Left colon (tissue), 2 donors: ENCODE data around the gene ACTN1. TPM values are rescaled to one million over a fixed set of nuclear protein-coding genes. Genes with fewer than 3 reads are reported as not detected.
"Not testable (repeated sequence)": the region's sequence is repeated elsewhere in the genome, so short reads cannot be mapped to it uniquely, and the experiment has no call there.

Source experiments
- ATAC-seq: fragments of 200-7000 bp; cut with Tn5 transposase; one replicate; pipeline ENCODE4 v1.9.1; 2020; ENCODE audit warnings: mild to moderate bottlenecking, moderate library complexity
- DNase-seq, 2 donors: peaks; one replicate each; pipeline ENCODE4 v3.0.0-alpha.2; 2020
- intact Hi-C, 2 donors: fragments of 100-400 bp; cut with DNase I in 1 of 2; cut with micrococcal nuclease in 1 of 2; formaldehyde crosslinking; loops; one replicate each; pipeline versions ENCODE4 v1.11.2 to v1.14.0; 2022; cut with DNase I, micrococcal nuclease
- total RNA-seq, 2 donors: library from RNA; stranded (reverse); fragmentation: NEBNext Ultra II Directional; extraction: Animal tissue kit (Norgen Biotek cat#: 25700); gene quantifications; one replicate each; pipeline ENCODE4 v1.2.1, GENCODE V29; 2021
- donor health status: DM: no; HTN: no; CAD: no.
- donor health status: DM: yes; HTN: yes; CAD: no.

The ACTN1 gene
- total RNA-seq, 2 donors from 2014 or later, result 89.9 to 132 TPM

DNA sequence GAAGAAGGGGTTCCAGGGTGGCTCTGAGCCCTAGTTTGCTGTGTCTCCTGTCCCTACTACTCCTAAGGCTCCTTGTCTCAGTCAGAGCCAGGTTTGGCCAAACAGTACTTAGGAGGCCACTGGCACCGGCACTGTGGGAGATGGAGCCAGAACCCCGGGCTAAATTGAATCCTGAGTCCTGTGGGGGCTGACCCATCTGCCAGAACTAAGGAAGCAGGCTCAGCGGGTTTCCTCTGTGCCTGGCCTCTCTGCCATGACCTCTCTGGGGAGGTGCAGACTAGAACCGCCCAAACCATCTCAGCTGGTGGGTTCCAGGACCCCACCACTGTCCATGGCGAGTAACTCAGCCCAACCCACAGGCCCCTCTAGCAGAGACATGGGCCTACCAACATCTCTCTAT is 5.5 kb downstream of the ACTN1 start:
- DNase-seq (no peak), ATAC-seq (no peak)
- intact Hi-C loops, result loop anchor here in 1 of 2 donors (10.0 kb wide), 1 partner anchor 49 kb away; no protein-coding TSS in a partner anchor

DNA sequence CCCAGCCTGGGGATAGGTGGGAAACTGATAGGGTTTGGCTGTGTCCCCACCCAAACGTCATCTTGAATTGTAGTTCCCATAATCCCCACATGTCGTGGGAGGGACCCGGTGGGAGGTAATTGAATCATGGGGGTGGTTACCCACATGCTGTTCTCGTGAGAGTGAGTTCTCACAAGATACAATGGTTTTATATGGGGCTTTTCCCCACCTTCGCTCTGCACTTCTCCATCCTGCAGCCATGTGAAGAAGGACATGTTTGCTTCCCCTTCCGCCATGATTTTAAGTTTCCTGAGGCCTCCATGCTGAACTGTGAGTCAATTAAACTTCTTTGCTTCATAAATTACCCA is 5.9 kb downstream of the ACTN1 start:
- ATAC-seq, DNase-seq: not testable (repeated sequence)
- intact Hi-C loops, result loop anchor here in 1 of 2 donors (10.0 kb wide), 1 partner anchor 48 kb away; no protein-coding TSS in a partner anchor

DNA sequence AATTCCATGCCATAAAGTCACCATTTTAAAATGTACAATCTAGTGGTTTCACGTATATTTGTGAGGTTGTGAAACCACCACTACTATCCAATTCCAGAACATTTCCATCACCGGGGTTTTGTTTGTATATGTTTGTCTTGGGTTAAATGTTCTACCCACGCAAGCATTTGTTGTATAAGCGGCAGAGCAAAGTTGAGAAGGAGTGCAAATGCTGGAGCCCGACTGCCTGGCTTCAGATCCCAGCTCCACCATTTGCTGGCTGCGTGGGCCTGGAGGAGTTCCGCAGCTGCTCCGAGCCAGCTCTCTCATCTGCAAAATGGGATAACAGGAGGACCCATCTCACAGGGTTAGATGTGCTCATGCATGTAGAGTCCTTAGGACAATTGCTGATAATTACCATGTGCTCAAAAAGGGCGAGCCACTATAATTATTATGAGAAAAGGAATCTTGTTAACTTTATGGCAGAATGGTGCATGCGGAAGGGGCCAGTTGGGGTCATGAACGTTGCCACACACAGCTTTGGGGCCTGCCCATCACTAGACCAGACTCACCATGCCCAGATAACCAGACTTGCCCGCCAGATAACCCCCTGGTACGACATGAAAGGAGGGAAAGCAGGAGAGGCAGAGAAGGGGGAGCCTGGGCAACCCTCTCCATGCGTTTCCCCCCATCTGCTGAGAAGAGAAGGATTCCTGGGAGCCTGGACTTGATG is 6.4 kb downstream of the ACTN1 start:
- ATAC-seq, result no peak
- intact Hi-C loops, result loop anchor here in 1 of 2 donors (10.0 kb wide), 1 partner anchor 48 kb away; no protein-coding TSS in a partner anchor
- DNase-seq, result no peak

DNA sequence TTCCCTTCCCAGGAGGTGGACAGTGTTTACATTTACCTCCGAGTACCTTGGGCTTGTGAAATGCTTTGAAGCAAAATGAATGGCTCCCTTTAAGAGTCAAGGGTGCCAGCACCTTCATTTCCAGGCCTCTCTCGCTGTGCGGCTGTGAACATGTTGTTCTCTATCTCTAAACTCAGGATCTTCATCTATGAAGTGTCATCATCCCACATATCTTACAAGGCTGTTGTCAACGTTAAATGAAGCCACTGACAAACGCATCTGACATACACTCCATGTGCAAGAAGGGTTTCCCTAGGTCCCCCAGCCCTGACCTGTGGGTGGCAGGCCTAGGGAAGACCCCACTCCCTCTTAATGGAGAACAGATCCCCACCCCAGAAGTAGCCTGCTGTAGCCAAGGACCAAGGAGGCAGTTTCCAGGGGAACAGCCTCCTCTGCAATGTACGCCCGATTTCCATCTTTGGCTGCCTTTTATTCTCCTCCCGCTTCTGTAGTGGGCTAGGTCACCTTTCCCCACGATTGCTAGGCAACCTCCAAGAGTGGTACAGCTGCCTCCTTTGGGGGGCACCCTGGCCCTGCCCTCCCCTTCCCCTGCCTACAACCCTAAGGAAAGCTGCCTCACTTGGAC is 7.6 kb downstream of the ACTN1 start:
- ATAC-seq, result no peak
- DNase-seq, result no peak
- intact Hi-C loops, result loop anchor here in 1 of 2 donors (10.0 kb wide), 1 partner anchor 47 kb away; no protein-coding TSS in a partner anchor

DNA sequence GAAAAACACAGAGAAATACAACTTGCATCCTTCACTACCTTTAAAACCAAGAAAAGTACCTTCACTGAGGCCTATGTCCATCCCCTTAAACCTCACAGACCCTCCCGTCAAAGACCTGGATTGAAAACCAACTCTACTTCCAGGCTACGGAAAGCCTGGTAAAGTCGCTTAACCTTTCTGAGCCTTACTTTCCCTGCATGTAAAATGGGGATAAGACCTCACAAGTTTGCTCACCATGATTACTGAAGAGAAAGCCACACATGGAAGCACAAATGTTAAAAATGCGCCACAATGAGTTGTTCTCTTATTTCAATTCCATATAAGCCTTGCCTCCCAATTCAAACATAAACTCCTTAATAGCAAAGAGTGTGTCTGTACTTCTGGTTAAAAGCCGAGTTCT is 8.4 kb downstream of the ACTN1 start:
- DNase-seq (no peak), ATAC-seq (no peak)
- intact Hi-C loops, result loop anchor here in 1 of 2 donors (10.0 kb wide), 1 partner anchor 46 kb away; no protein-coding TSS in a partner anchor

DNA sequence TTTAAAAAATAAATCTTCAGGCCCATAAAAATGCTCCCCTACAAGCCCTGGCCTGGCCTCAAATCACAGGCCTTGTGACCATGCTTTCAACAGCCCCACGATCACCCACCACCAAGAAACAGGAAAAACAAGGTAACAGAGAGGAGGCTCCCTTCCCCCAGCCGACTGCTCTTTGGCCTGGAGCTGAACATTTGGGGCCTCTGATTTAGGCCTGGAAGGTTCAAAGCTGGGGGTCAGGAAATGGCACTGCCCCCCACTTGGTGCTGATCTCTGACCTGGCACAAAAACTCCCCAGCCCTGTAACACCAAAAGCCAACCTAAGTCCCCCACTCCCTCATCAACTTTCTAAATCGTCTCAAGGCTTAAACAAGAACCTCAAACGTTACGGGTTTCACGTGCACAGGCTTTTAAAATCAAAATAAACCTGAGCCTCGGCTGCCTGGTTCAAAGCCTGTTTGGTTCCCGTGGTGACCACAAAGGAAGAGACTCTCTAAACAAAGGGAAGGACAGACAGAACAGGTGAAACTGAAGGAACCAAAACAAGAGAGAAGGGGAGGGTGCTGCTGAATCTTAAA is 9.0 kb downstream of the ACTN1 start:
- ATAC-seq (no peak), DNase-seq (no peak)
- intact Hi-C loops, result loop anchor here in 1 of 2 donors (10.0 kb wide), 1 partner anchor 45 kb away; no protein-coding TSS in a partner anchor

DNA sequence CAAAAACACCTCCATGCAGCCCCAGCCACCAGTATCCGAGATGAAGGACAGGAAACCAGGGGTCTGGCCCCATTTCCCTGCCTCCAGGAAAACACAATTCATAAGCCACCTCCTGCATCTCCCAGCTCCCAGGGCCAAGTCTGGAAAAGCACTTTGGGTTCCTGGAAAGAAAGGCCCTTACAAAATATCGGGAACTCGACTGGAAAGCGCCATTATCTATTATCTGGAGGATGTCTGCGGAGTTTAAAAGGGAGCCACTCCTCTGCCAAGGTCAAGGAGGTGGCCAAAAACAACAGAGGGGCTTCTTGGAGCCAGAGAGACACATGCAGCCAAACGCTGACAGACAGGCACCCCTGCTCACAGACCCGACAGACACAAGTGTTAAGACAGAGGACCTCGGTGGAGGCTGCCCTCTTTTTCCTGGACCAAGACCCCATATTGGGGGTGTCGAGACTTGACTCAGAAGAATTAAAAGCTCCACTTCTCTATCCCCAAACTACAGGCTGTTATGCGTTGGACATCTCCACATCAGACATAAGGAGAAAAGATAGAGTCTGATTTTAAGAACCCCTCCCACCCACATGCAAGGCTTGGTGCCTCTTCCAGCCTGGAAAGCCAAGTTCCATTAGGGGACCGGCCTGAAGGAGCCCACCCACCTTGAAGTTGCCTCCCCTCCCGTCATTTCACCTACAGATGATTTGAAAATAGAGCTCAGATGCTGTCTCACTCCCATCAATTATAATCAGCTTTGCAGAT is 9.6 kb downstream of the ACTN1 start:
- DNase-seq (no peak), ATAC-seq (no peak)
- intact Hi-C loops, result loop anchor here in 1 of 2 donors (10.0 kb wide), 1 partner anchor 45 kb away; no protein-coding TSS in a partner anchor

DNA sequence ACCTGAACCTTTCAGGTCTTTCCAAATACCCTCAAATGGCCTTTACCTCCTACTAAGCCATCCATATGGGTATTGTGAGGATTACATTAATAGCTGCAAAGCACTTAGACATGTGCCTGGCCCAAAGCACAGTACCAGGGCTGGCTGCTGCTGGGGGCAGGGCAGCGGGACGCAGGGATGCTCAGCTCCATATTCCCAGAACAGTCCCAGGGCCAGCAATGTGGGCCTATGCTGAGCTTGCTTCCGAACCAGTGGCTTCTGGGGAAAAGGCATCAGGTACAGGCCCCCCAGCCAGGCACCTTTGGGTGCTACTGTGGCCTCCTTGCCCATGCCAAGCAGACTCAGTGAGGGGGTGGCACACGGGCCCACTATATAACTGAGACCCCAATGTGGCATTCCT is 10.4 kb downstream of the ACTN1 start:
- no peak for DNase-seq
- intact Hi-C loops, result no loop called here
- no peak for ATAC-seq

DNA sequence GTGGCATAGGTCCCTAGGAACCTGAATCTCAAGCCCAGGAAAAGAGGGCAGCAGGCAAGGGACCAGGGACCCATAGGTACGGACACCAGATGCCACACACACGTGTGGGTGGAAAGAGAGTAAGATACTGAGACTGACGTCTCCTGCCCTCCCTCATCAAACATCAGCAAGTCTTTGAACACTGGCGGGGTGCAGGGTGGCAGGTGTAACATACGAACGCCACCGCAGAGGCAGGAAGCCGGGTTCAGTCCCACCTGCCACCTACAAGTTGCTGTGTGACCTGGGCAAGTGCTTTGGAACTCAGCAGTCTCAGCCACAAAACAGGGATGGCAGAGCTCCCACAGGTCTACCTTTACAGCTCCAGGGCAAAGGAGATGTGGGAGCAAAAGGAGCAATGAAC is 11.1 kb downstream of the ACTN1 start:
- ATAC-seq, result no peak
- intact Hi-C loops, result no loop called here
- DNase-seq, result no peak

DNA sequence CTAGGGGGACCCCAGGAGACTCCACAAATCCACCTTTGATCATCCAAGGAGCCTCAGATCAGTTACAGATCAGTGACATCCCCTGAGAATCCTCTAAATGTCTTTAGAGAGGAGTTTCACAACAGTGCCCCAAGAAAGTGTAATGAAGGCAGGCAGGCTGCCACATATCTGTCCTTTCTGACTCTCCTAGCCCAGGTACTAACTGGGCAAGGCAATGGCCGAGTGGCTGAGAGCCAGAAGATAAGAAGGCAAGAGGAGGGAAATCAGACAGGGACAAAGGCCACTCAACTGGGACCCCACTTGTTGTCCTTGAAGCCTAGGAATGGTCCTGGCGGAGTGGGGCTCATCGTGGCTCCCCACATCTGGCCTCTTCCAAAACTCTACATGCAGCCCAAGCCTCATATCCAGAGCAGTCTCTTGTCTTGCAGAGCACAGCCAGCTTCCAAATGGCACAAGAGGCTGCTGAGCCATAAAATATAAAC is 11.6 kb downstream of the ACTN1 start:
- intact Hi-C loops, result no loop called here
- DNase-seq (no peak), ATAC-seq (no peak)

DNA sequence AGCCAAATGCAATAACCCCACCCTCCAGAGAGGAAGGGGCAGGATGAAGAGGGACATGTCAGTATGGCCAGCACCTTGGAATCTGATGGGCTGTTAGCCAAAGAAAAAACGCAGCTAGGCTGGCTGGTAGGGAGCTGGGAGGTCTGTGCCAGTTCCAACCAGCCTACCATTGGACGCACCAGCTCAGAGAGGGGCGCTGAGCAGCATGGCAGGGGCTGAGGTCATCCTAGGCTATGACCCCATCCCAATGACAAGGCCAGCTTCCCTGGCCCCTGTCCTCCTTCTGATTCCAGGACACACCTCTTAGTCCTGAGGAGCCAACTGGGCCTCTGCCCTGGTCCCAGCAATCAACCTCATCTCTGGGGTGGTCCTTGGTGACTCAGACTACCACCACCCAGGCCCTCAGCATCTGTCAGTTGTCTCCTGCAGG is 12.2 kb downstream of the ACTN1 start:
- DNase-seq (no peak), ATAC-seq (no peak)
- intact Hi-C loops, result no loop called here

DNA sequence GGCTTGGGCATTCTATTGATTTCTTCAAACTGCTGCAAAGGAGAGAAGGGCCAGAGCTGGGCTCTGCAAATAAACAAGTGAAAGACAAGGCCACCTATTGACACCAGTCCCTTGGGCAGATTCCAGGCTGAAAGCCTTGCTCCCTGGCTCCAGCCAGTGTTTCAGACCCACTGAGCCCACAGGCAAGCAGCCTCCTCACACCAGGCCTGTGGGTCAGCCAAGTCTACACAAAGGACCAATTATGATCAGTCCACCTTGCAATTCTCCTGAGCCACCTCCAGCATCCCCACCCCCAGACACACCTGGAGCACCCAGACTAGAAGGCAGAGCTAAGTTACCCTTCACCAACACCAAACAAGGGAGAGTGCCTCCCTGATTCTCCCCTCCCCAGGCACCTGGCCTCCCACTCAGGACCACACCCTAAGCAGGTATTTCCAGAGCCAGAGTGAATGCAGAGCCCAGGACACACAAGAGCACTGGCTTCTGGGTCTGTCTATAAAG is 13.8 kb downstream of the ACTN1 start:
- no peak for DNase-seq
- intact Hi-C loops, result no loop called here

DNA sequence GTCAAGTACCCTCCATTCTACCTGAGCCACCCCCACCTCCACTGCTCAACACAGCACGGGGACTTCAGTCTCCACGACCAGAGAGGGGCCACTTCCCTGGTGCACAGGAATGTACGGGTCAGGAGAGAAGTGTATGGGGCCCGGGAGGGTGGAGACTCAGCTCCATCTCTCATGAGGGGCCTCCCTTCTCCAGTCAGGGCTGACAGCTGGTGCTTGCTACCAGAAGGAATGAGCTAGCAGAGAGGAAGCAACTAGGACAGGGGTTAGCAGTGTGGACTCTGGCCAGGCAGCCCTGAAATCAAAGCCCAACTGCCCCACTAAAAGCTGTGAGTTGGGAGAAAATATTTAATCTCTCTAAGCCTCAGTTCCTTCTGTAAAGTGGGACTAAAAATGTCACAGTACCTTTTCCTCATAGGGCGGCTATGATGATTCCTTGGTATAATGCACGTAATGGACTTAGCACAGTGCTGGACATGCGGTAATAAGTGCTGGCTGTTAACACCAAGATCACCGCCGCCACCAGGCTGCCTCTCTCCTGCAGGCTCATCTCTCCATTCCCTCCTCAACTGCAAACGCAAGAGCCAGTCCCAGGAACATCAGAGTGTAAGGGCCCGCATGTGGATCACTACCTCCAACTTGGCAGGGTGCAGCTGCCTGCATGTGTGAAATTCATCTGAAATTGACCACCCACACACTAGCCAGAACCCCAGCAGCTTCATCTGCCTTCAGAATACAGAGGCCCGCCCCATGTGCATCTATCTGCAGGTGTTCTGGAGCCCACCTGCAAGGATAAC is 14.6 kb downstream of the ACTN1 start:
- intact Hi-C loops, result no loop called here
- ATAC-seq, result peak; percentile 82
- peak; percentile 61 to 62 for DNase-seq

More for the DNA sequence above, 13.8 kb downstream of the ACTN1 start:
- ATAC-seq, result peak; percentile 59

DNA sequence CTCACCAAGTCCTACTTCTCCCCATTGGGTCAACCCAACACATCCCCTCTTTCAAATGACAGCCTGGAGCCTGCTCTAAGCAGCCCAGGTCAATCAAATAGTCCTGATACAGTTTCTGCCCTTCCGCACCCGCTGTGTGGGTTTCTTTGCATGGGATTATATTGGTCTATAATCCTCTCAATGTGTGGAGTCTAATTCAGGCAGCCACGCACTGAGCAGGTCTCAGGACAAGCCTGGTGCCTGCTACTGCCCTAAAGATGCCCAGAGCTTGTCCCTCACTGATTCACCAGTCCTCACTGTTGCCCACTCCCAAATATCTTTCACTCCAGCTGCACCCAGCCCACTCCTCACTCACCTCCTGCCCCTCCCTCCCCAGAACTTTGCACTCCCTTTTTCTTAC is 16.4 kb downstream of the ACTN1 start:
- ATAC-seq (no peak), DNase-seq (no peak)
- intact Hi-C loops, result no loop called here

DNA sequence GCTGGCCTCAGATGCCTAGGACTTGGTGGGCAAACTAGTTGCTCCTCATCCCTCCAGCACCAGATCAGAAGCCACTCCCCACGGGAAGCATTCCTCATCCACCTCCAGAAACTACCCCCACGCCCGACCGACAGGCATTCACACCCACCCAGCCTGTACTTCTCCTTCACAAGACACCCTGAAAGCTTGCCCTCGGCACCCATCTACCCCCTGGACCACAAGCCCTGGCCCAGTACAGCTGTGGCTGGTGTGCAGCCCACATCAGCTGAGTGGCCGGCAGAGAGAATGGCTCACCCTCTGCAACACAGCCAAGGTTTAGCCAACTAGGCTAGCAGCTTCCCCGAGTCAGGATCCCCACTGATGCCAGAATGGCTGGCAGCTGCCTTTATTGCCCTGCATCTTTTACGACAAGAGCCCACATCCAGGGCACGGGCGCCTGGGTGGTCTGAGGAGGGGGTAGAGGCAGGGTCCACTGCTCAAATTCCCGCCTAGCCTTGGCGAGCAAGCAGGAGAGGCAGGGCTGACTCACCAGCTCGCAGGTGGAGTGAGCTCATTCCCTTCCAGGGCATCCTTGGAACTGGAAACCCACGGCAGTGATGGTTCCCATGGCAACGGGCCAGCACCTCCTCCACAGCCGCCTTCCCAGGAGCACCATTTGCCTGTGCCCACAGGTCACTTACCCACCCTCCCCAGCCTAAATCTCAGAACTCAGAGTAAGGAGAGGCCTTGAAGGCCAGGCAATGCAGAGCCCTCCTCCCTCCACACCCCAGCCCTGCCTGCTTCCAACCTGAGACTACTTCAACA is 17.1 kb downstream of the ACTN1 start:
- ATAC-seq (no peak), DNase-seq (peak in 1 of 2 donors; percentile 36)
- intact Hi-C loops, result no loop called here

DNA sequence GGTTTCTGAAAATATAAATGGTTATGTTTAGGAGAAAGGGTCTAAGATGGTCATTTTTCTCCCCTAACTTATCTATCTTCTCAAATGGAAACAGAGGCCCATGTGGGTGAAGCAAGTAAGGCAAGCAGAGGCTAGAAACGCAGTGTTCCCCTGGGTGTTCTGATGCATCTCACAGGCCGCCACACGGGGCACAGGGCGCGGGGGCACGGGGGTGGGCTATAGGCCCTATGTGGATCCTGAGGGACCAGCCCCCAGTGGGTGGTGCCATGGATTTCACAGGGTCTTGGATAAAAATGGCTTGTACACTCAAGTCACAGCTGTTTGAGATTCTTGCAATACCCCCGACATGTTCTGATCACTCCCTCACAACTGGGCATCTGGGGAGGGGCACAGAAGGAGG is 17.7 kb downstream of the ACTN1 start:
- no peak for ATAC-seq
- intact Hi-C loops, result no loop called here
- DNase-seq, result peak in 1 of 2 donors; percentile 12

DNA sequence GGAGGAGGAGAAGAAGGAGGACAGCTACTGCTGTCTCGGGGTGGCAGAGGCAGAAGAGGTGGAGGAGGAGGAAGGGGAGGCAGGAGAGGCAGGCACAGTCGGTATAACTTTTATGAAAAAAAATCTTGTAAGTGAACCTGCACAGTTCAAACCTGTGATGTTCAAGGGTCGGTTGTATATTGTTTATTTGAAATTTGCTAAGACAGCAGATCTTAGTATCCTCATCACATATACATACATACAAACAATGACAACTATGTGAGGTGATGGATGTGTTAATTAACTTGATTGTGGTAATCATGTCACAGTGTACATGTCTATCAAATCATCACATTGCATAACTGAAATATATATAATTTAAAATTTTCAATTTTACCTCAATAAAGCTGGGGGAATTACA is 19.0 kb downstream of the ACTN1 start:
- ATAC-seq, result no peak
- intact Hi-C loops, result no loop called here

More for the DNA sequence above, 19.0 kb downstream of the ACTN1 start:
- no peak for DNase-seq
